Mesothelial cell of epicardium (in vitro differentiated cells): Measurements from ENCODE around the gene LRSAM1. TPM values are rescaled to one million over a fixed set of nuclear protein-coding genes. Genes with fewer than 3 reads are reported as not detected.

Source experiments
- DNase-seq, 2 experiments: peaks; one replicate each; pipeline ENCODE4 v3.0.0; 2021; ENCODE audit warnings: low spot score in 2 of 2; ENCODE audit not compliant: unreplicated experiment in 2 of 2
- H3K27ac Mint-ChIP-seq: 2 replicates; pipeline ENCODE4 v1.8.0; 2021; ENCODE audit warnings: mixed read lengths
- H3K27me3 Mint-ChIP-seq: 2 replicates; pipeline ENCODE4 v1.8.0; 2021; ENCODE audit warnings: low read depth, mixed read lengths
- H3K36me3 Mint-ChIP-seq: 2 replicates; pipeline ENCODE4 v1.8.0; 2021; ENCODE audit warnings: mixed read lengths
- H3K4me1 Mint-ChIP-seq: 2 replicates; pipeline ENCODE4 v1.8.0; 2021; ENCODE audit warnings: mixed read lengths
- H3K4me3 Mint-ChIP-seq: 2 replicates; pipeline ENCODE4 v1.8.0; 2021; ENCODE audit warnings: mild to moderate bottlenecking, moderate library complexity, mixed read lengths
- H3K9me3 Mint-ChIP-seq: 2 replicates; pipeline ENCODE4 v1.8.0; 2021; ENCODE audit warnings: mixed read lengths
- CTCF ChIP-seq: fragments of 200-600 bp; sonication (generic); IDR thresholded peaks from one replicate; pipeline ENCODE4 v1.5.0; 2021; ENCODE audit warnings: antibody characterized with exemption; ENCODE audit not compliant: unreplicated experiment
- total RNA-seq: library from RNA; stranded (reverse); gene quantifications from 3 replicates; pipeline ENCODE4 v1.2.1, GENCODE V29; 2021

The LRSAM1 gene
- total RNA-seq, 1 donor from 2014 or later = 27.4 TPM

GRCh38 chr9:127422787-127423186, 28.5 kb upstream of the LRSAM1 start:
- no peaks in the 10 kb centered on the region for H3K9me3 Mint-ChIP-seq
- peaks cover 5% of the 10 kb centered on the region for H3K36me3 Mint-ChIP-seq
- peak overlapping the region; percentile 100 for H3K27ac Mint-ChIP-seq
- TF ChIP-seq CTCF = no peak
- no peak for DNase-seq
- H3K4me1 Mint-ChIP-seq = peaks cover 42% of the 10 kb centered on the region
- no peaks in the 10 kb centered on the region for H3K27me3 Mint-ChIP-seq
- peak overlapping the region; percentile 98 for H3K4me3 Mint-ChIP-seq

GRCh38 chr9:127423476-127423933, 27.8 kb upstream of the LRSAM1 start:
- H3K27ac Mint-ChIP-seq = peak overlapping the region; percentile 100
- TF ChIP-seq CTCF = no peak
- H3K36me3 Mint-ChIP-seq = peaks cover 5% of the 10 kb centered on the region
- H3K9me3 Mint-ChIP-seq = no peaks in the 10 kb centered on the region
- H3K4me1 Mint-ChIP-seq = peaks cover 40% of the 10 kb centered on the region
- peak overlapping the region; percentile 98 for H3K4me3 Mint-ChIP-seq
- no peaks in the 10 kb centered on the region for H3K27me3 Mint-ChIP-seq
- no peak for DNase-seq

GRCh38 chr9:127423934-127424675, 27.2 kb upstream of the LRSAM1 start, which contains the start of gene ZNF79:
Gene ZNF79, plus strand, starts transcription at chr9:127424382. Its CDS starts 406 bp downstream, at chr9:127424788.
- Mint-ChIP-seq H3K27ac (peak within 1 kb of the TSS; percentile 100), H3K4me1 (peaks cover 37% of the 10 kb centered on the region), H3K27me3 (no peaks in the 10 kb centered on the region), H3K9me3 (no peaks in the 10 kb centered on the region), H3K4me3 (peak within 1 kb of the TSS; percentile 98), H3K36me3 (peaks cover 5% of the 10 kb centered on the region)
- TF ChIP-seq CTCF = no peak
- peak; percentile 89 to 96 for DNase-seq

- peak overlapping the region; percentile 98 for H3K4me3 Mint-ChIP-seq
- H3K36me3 Mint-ChIP-seq = peaks cover 5% of the 10 kb centered on the region
- no peak for TF ChIP-seq CTCF
- peaks cover 37% of the 10 kb centered on the region for H3K4me1 Mint-ChIP-seq
- no peaks in the 10 kb centered on the region for H3K9me3 Mint-ChIP-seq
- no peak for DNase-seq
- H3K27ac Mint-ChIP-seq = peak overlapping the region; percentile 100
- no peaks in the 10 kb centered on the region for H3K27me3 Mint-ChIP-seq
Observed at GRCh38 chr9:127424676-127424999, 26.7 kb upstream of the LRSAM1 start.

GRCh38 chr9:127426756-127427155, 24.6 kb upstream of the LRSAM1 start:
- DNase-seq = no peak
- Mint-ChIP-seq H3K27me3 (no peaks in the 10 kb centered on the region), H3K4me3 (peak overlapping the region; percentile 7), H3K4me1 (peaks cover 37% of the 10 kb centered on the region), H3K36me3 (peaks cover 18% of the 10 kb centered on the region), H3K9me3 (no peaks in the 10 kb centered on the region), H3K27ac (no peak overlapping the region)
- no peak for TF ChIP-seq CTCF
